Naive thymus-derived CD4-positive, alpha-beta T cell (primary cell): ENCODE data around the gene GAN. TPM values are rescaled to one million over a fixed set of nuclear protein-coding genes. Genes with fewer than 3 reads are reported as not detected.

ENCODE experiments used
- ATAC-seq: fragments of 150-1000 bp; cut with Tn5 transposase; 2 replicates; pipeline ENCODE4 v1.10.0; 2021; ENCODE audit warnings: mild to moderate bottlenecking, moderate library complexity
- CTCF ChIA-PET: fragments of 350-600 bp; sonication (Branson Sonifier 250); formaldehyde crosslinking; loops from one replicate; lab custom pipeline; 2021; ENCODE audit warnings: antibody characterized with exemption; lab: Charles Lee
- POLR2A ChIA-PET: fragments of 350-600 bp; sonication (Branson Sonifier 250); formaldehyde crosslinking; loops from one replicate; lab custom pipeline; 2021; ENCODE audit warnings: antibody characterized with exemption, inconsistent platforms; lab: Charles Lee
- DNase-seq, 9 donors: peaks; one replicate each; pipeline versions ENCODE4 v3.0.0 to v3.0.0-alpha.2; 2020 to 2022; ENCODE audit warnings: mixed read lengths in 1 of 9
- H3K27ac ChIP-seq: one replicate; pipeline ENCODE4 v1.7.0; 2013; ENCODE audit warnings: mild to moderate bottlenecking, low read depth, low read length, moderate library complexity
- H3K27me3 ChIP-seq, 2 donors: one replicate each; pipeline ENCODE4 v1.7.0; 2013; ENCODE audit warnings: low read length in 2 of 2, mild to moderate bottlenecking in 2 of 2, moderate library complexity in 2 of 2; ENCODE audit not compliant: control insufficient read depth in 2 of 2, insufficient read depth in 2 of 2
- H3K36me3 ChIP-seq, 3 experiments: 1 replicate in 2 of 3; 2 replicates in 1 of 3; pipeline ENCODE4 v1.7.0; 2013; ENCODE audit warnings: low read length in 3 of 3, mild to moderate bottlenecking in 3 of 3, moderate library complexity in 1 of 3; ENCODE audit not compliant: insufficient read depth in 3 of 3, control insufficient read depth in 2 of 3
- H3K4me1 ChIP-seq, 2 donors: one replicate each; pipeline ENCODE4 v1.7.0; 2013; ENCODE audit warnings: low read length in 2 of 2, mild to moderate bottlenecking in 2 of 2, moderate library complexity in 1 of 2; ENCODE audit not compliant: control insufficient read depth in 2 of 2, insufficient read depth in 2 of 2
- H3K4me3 ChIP-seq: 2 replicates; pipeline ENCODE4 v1.7.0; 2013; ENCODE audit warnings: mild to moderate bottlenecking, low read length
- H3K9me3 ChIP-seq, 3 experiments: 1 replicate in 2 of 3; 2 replicates in 1 of 3; pipeline ENCODE4 v1.7.0; 2013; ENCODE audit warnings: low read length in 3 of 3; ENCODE audit not compliant: control insufficient read depth in 2 of 3
- H3K27ac Mint-ChIP-seq, 9 donors: one replicate each; pipeline ENCODE4 v1.8.0; 2020 to 2022; ENCODE audit warnings: mixed read lengths in 9 of 9, mild to moderate bottlenecking in 8 of 9, moderate library complexity in 5 of 9, inconsistent platforms in 2 of 9
- H3K27me3 Mint-ChIP-seq, 5 donors: one replicate each; pipeline ENCODE4 v1.8.0; 2021 to 2022; ENCODE audit warnings: mixed read lengths in 5 of 5, mild to moderate bottlenecking in 1 of 5
- H3K36me3 Mint-ChIP-seq, 5 donors: one replicate each; pipeline ENCODE4 v1.8.0; 2020 to 2022; ENCODE audit warnings: mixed read lengths in 5 of 5, mild to moderate bottlenecking in 3 of 5, inconsistent platforms in 1 of 5
- H3K4me1 Mint-ChIP-seq, 7 donors: one replicate each; pipeline ENCODE4 v1.8.0; 2020 to 2022; ENCODE audit warnings: mixed read lengths in 7 of 7, mild to moderate bottlenecking in 3 of 7, inconsistent platforms in 1 of 7
- H3K4me3 Mint-ChIP-seq, 10 donors: one replicate each; pipeline ENCODE4 v1.8.0; 2020 to 2022; ENCODE audit warnings: mild to moderate bottlenecking in 10 of 10, mixed read lengths in 10 of 10, moderate library complexity in 6 of 10, inconsistent platforms in 2 of 10
- H3K9me3 Mint-ChIP-seq, 11 donors: one replicate each; pipeline ENCODE4 v1.8.0; 2020 to 2022; ENCODE audit warnings: mixed read lengths in 11 of 11, mild to moderate bottlenecking in 4 of 11, inconsistent platforms in 1 of 11, moderate library complexity in 1 of 11
- intact Hi-C, 2 donors: fragments of 100-400 bp; cut with micrococcal nuclease; formaldehyde crosslinking; loops; one replicate each; pipeline ENCODE4 v1.15.1; 2023
- polyA plus RNA-seq, 2 donors: library from polyadenylated mRNA; unstranded; fragments of 300-500 nt; fragmentation: Illumina TruSeq; gene quantifications; one replicate each; pipeline ENCODE4 v1.2.3, GENCODE V29; 2021
- total RNA-seq, 6 experiments: library from RNA in 5 of 6; stranded (reverse) in 5 of 6; gene quantifications; 1 replicate in 5 of 6; 2 replicates in 1 of 6; pipeline ENCODE4 v1.2.3 and lab custom pipeline; 2021 to 2026

GAN gene
- total and polyA plus RNA-seq, 7 experiments from 2014 or later, result 2.3 to 11.3 (median 7.8) TPM

DNA sequence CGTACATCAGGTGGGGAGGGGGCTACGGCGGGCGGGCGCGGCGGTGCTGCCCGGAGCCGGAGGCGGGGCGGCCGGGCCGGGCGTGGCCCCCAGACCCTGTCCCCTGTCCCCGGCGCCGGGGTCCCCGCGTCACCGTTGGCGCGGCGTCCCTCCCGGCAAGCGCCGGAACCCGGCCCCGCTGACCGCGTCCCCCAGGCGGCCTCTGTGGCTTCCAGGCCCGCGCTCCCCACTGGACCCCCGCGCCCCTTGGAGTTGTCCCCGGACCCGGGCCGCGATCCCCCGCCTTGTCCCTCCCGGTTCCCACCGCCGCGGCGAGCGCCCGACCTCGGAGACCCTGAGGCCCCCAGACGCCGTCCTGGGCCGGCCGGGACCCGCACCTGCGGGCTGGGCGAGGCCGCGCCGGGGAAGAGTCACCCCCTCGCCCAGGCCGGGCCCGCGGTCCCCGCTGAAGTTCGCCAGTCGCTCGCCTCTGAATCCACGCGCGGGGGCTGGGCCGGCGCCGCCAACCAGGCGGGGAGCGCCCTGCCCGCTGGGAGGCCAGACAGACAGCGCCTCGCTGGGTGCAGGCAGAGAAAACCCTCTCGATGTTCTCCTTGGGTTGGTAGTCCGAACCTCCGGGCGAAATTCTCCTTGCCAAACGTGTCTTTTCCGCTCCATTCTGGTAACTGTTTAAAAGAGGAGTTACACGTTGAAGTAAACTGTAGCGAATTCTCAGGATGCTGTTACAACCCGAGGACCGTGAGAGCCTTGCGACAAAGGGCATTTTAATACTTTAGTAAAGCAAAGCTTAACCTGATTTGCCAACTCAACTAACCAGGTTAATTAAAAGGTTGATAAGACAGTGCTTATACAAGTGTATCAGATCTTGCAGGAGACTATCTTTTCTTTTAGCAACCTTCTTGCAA lies 761 bp downstream of the GAN start:
- ATAC-seq, result peak; percentile 20

GRCh38 chr16:81316176-81316496 lies 1.4 kb downstream of the GAN start:
- ATAC-seq, result no peak

More for the DNA sequence above, 761 bp downstream of the GAN start:
- peak overlapping the region; percentile 89 for H3K4me3 ChIP-seq
- Mint-ChIP-seq H3K27ac (peak overlapping the region; percentile 55 to 93 (median 80)), H3K27me3 (no peaks in the 10 kb centered on the region), H3K9me3 (no peaks in the 10 kb centered on the region), H3K4me1 (peaks cover 40 to 78% (median 65%) of the 10 kb centered on the region in 7 donors), H3K4me3 (peak overlapping the region; percentile 89 to 99 (median 96)), H3K36me3 (peaks cover 0 to 5% (median 4%) of the 10 kb centered on the region in 5 donors)
- ChIA-PET POLR2A (interaction anchor here (1.3 to 1.7 kb wide), 2 partner anchors 239 to 280 kb away, joined by 3 to 8 read pairs; partner anchors contain the start of genes ATMIN and C16orf46), CTCF (no interaction called here)
- no peaks in the 10 kb centered on the region for H3K27me3 ChIP-seq
- peaks cover 15 to 17% of the 10 kb centered on the region in 2 donors for H3K4me1 ChIP-seq
- peak in 8 of 9 donors; percentile 13 to 71 (median 30) for DNase-seq
- intact Hi-C loops, result loop anchor here (2.0 to 10.0 kb wide), 8 partner anchors 111 to 1339 kb away; partner anchors contain the start of genes CMIP (in 1 of the 2) and SDR42E1 (in 1 of the 2)
- H3K36me3 ChIP-seq, result no peaks in the 10 kb centered on the region
- no peaks in the 10 kb centered on the region for H3K9me3 ChIP-seq
- H3K27ac ChIP-seq, result peak overlapping the region; percentile 78

GRCh38 chr16:81318711-81319110 lies 3.9 kb downstream of the GAN start:
- H3K36me3 ChIP-seq, result no peaks in the 10 kb centered on the region
- intact Hi-C loops, result loop anchor here (10.0 kb wide), 2 partner anchors 114 to 1336 kb away; no protein-coding TSS in a partner anchor
- ATAC-seq (no peak), DNase-seq (no peak)
- peaks cover 9 to 11% of the 10 kb centered on the region in 2 donors for H3K4me1 ChIP-seq
- no peak overlapping the region for H3K4me3 ChIP-seq
- no peaks in the 10 kb centered on the region for H3K9me3 ChIP-seq
- ChIA-PET CTCF (interaction anchor here (0.6 to 1.1 kb wide), 2 partner anchors 9 to 40 kb away, joined by 3 to 4 read pairs; no protein-coding TSS in a partner anchor), POLR2A (no interaction called here)
- no peaks in the 10 kb centered on the region for H3K27me3 Mint-ChIP-seq
- H3K36me3 Mint-ChIP-seq, result peaks cover 0 to 7% (median 2%) of the 10 kb centered on the region in 5 donors
- H3K4me3 Mint-ChIP-seq, result no peak overlapping the region
- no peak overlapping the region for H3K27ac ChIP-seq
- no peaks in the 10 kb centered on the region for H3K27me3 ChIP-seq
- peaks cover 29 to 56% (median 38%) of the 10 kb centered on the region in 7 donors for H3K4me1 Mint-ChIP-seq
- H3K27ac Mint-ChIP-seq, result no peak overlapping the region
- H3K9me3 Mint-ChIP-seq, result no peaks in the 10 kb centered on the region

More at GRCh38 chr16:81316176-81316496, 1.4 kb downstream of the GAN start:
- H3K4me3 Mint-ChIP-seq, result peak overlapping the region; percentile 87 to 97 (median 89)
- no peaks in the 10 kb centered on the region for H3K27me3 ChIP-seq
- no peak overlapping the region for H3K27ac ChIP-seq
- H3K4me1 ChIP-seq, result peaks cover 15 to 17% of the 10 kb centered on the region in 2 donors
- peak overlapping the region; percentile 55 to 93 (median 80) for H3K27ac Mint-ChIP-seq
- POLR2A ChIA-PET, result no interaction called here
- H3K27me3 Mint-ChIP-seq, result no peaks in the 10 kb centered on the region
- intact Hi-C loops, result loop anchor here (10.0 kb wide), 2 partner anchors 111 to 1339 kb away; no protein-coding TSS in a partner anchor
- peak overlapping the region; percentile 89 for H3K4me3 ChIP-seq
- peaks cover 0 to 5% (median 4%) of the 10 kb centered on the region in 5 donors for H3K36me3 Mint-ChIP-seq
- no peaks in the 10 kb centered on the region for H3K9me3 ChIP-seq
- no peak for DNase-seq
- H3K4me1 Mint-ChIP-seq, result peaks cover 42 to 79% (median 64%) of the 10 kb centered on the region in 7 donors
- H3K9me3 Mint-ChIP-seq, result no peaks in the 10 kb centered on the region
- CTCF ChIA-PET, result no interaction called here
- H3K36me3 ChIP-seq, result no peaks in the 10 kb centered on the region

DNA sequence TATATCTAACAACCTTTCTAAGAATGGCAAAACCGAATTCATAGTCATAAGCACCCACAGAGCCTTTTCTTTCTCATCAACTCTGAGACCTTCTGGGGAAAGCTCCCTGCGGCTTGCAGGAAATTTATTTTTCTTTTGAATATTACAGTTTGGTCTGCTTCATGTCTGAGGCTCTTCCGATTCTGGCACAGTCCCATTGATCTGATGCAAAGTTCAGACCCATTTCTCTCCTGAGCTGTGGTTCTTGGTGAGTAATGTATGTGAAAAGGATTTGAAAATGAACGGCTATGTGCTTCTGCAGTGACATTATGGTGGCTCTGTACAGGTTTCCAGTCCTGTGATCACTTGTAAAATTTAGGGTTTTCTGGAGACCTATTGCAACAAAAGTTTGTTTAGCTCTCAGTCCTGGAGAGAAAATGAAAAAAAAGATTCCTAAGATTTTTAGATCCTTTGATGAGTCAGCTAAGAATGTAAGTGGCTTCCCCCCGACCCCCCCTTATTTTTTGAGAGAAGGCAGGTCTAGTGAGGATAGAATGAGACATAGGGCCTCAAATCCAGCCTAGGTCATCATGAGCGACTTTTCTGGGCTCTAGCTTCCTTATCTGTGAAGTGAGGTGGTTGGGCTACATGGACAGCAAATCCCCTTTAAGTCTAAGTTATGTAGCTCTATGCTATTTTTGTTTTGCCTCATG lies 4.6 kb downstream of the GAN start:
- intact Hi-C loops, result loop anchor here (10.0 kb wide), 2 partner anchors 115 to 1335 kb away; no protein-coding TSS in a partner anchor
- H3K4me1 Mint-ChIP-seq, result peaks cover 23 to 54% (median 35%) of the 10 kb centered on the region in 7 donors
- H3K4me3 Mint-ChIP-seq, result peak overlapping the region in 1 of 10 donors; percentile 63
- no peak overlapping the region for H3K27ac Mint-ChIP-seq
- Histone ChIP-seq H3K27me3 (no peaks in the 10 kb centered on the region), H3K9me3 (no peaks in the 10 kb centered on the region), H3K36me3 (no peaks in the 10 kb centered on the region), H3K27ac (no peak overlapping the region), H3K4me3 (no peak overlapping the region), H3K4me1 (peaks cover 6% of the 10 kb centered on the region in 2 donors)
- CTCF ChIA-PET, result interaction anchor here (0.6 to 1.1 kb wide), 2 partner anchors 10 to 40 kb away, joined by 3 to 4 read pairs; no protein-coding TSS in a partner anchor
- ATAC-seq (no peak), DNase-seq (no peak)
- H3K27me3 Mint-ChIP-seq, result no peaks in the 10 kb centered on the region
- POLR2A ChIA-PET, result no interaction called here
- no peaks in the 10 kb centered on the region for H3K9me3 Mint-ChIP-seq
- H3K36me3 Mint-ChIP-seq, result peaks cover 0 to 11% (median 3%) of the 10 kb centered on the region in 5 donors

DNA sequence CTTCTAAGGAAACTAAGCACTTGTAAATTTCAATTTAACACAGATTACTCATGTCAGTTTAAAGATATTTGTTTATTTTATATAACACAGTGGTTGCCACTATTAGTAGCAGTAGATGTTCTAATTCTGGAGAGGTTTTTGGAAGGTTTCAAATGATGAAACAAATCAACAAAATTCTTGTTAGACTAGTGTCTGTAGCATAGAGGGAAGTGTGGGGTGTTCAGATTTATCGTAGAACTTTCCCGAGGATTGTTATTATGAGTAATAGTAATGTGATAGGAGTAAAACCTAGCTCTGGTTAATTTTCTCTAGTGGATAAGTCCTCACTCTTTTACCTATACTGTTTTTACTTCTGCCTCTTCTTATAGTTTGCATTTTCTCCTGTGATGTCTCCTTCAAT lies 6.3 kb downstream of the GAN start:
- Histone ChIP-seq H3K27ac (no peak overlapping the region), H3K4me3 (no peak overlapping the region), H3K27me3 (no peaks in the 10 kb centered on the region), H3K9me3 (no peaks in the 10 kb centered on the region), H3K36me3 (no peaks in the 10 kb centered on the region), H3K4me1 (peaks cover 2% of the 10 kb centered on the region in 2 donors)
- no peak overlapping the region for H3K4me3 Mint-ChIP-seq
- H3K27ac Mint-ChIP-seq, result no peak overlapping the region
- CTCF ChIA-PET, result no interaction called here
- H3K9me3 Mint-ChIP-seq, result no peaks in the 10 kb centered on the region
- intact Hi-C loops, result no loop called here
- ATAC-seq, result no peak
- H3K27me3 Mint-ChIP-seq, result no peaks in the 10 kb centered on the region
- POLR2A ChIA-PET, result no interaction called here
- H3K36me3 Mint-ChIP-seq, result peaks cover 0 to 28% (median 5%) of the 10 kb centered on the region in 5 donors
- no peak for DNase-seq
- H3K4me1 Mint-ChIP-seq, result peaks cover 15 to 57% (median 45%) of the 10 kb centered on the region in 7 donors

GRCh38 chr16:81321536-81321935 lies 6.8 kb downstream of the GAN start:
- no peak overlapping the region for H3K27ac ChIP-seq
- no peaks in the 10 kb centered on the region for H3K9me3 ChIP-seq
- H3K36me3 ChIP-seq, result no peaks in the 10 kb centered on the region
- no peaks in the 10 kb centered on the region for H3K27me3 Mint-ChIP-seq
- H3K9me3 Mint-ChIP-seq, result no peaks in the 10 kb centered on the region
- ChIA-PET POLR2A (no interaction called here), CTCF (no interaction called here)
- H3K4me1 ChIP-seq, result no peaks in the 10 kb centered on the region
- peaks cover 0 to 28% (median 5%) of the 10 kb centered on the region in 5 donors for H3K36me3 Mint-ChIP-seq
- DNase-seq (no peak), ATAC-seq (no peak)
- intact Hi-C loops, result no loop called here
- no peaks in the 10 kb centered on the region for H3K27me3 ChIP-seq
- no peak overlapping the region for H3K4me3 ChIP-seq
- H3K27ac Mint-ChIP-seq, result no peak overlapping the region
- H3K4me3 Mint-ChIP-seq, result no peak overlapping the region
- peaks cover 12 to 56% (median 42%) of the 10 kb centered on the region in 7 donors for H3K4me1 Mint-ChIP-seq
